ENCODE measurements around the gene TENM4.

Gene TENM4

GRCh38 chr11:78800096-78800690 is 640.6 kb downstream of the TENM4 start:
- Histone ChIP-seq H3K4me1 (ENCODE audit: control insufficient read depth in 1 of 2, insufficient read depth in 2 of 2, low read length in 2 of 2) (peaks cover 24 to 37% of the 10 kb centered on the region in 2 donors), H3K36me3 (ENCODE audit: control insufficient read depth in 1 of 2, insufficient read depth in 2 of 2, low read length in 2 of 2) (no peaks in the 10 kb centered on the region), H3K27ac (ENCODE audit: low read length) (no peak overlapping the region), H3K27me3 (ENCODE audit: low read depth, low read length) (no peaks in the 10 kb centered on the region), H3K9me3 (ENCODE audit: control insufficient read depth in 1 of 2, low read length in 2 of 2) (no peaks in the 10 kb centered on the region), H3K4me3 (ENCODE audit: low read depth in 1 of 2, low read length in 2 of 2) (no peak overlapping the region)

GRCh38 chr11:78798663-78799062 is 642.2 kb downstream of the TENM4 start:
- H3K36me3 ChIP-seq (ENCODE audit: control insufficient read depth in 1 of 2, insufficient read depth in 2 of 2, low read length in 2 of 2), result no peaks in the 10 kb centered on the region
- H3K4me1 ChIP-seq (ENCODE audit: control insufficient read depth in 1 of 2, insufficient read depth in 2 of 2, low read length in 2 of 2), result peaks cover 24 to 37% of the 10 kb centered on the region in 2 donors
- H3K27me3 ChIP-seq (ENCODE audit: low read depth, low read length), result no peaks in the 10 kb centered on the region
- no peaks in the 10 kb centered on the region for H3K9me3 ChIP-seq (ENCODE audit: control insufficient read depth in 1 of 2, low read length in 2 of 2)
- no peak overlapping the region for H3K4me3 ChIP-seq (ENCODE audit: low read depth in 1 of 2, low read length in 2 of 2)
- no peak overlapping the region for H3K27ac ChIP-seq (ENCODE audit: low read length)

GRCh38 chr11:78797559-78797958 is 643.3 kb downstream of the TENM4 start:
- Histone ChIP-seq H3K36me3 (ENCODE audit: control insufficient read depth in 1 of 2, insufficient read depth in 2 of 2, low read length in 2 of 2) (no peaks in the 10 kb centered on the region), H3K27ac (ENCODE audit: low read length) (no peak overlapping the region), H3K4me1 (ENCODE audit: control insufficient read depth in 1 of 2, insufficient read depth in 2 of 2, low read length in 2 of 2) (peaks cover 24 to 36% of the 10 kb centered on the region in 2 donors), H3K27me3 (ENCODE audit: low read depth, low read length) (no peaks in the 10 kb centered on the region), H3K4me3 (ENCODE audit: low read depth in 1 of 2, low read length in 2 of 2) (no peak overlapping the region), H3K9me3 (ENCODE audit: control insufficient read depth in 1 of 2, low read length in 2 of 2) (no peaks in the 10 kb centered on the region)

GRCh38 chr11:78796956-78797355 is 643.9 kb downstream of the TENM4 start:
- Histone ChIP-seq H3K4me1 (ENCODE audit: control insufficient read depth in 1 of 2, insufficient read depth in 2 of 2, low read length in 2 of 2) (peaks cover 18 to 30% of the 10 kb centered on the region in 2 donors), H3K27me3 (ENCODE audit: low read depth, low read length) (no peaks in the 10 kb centered on the region), H3K4me3 (ENCODE audit: low read depth in 1 of 2, low read length in 2 of 2) (no peak overlapping the region), H3K36me3 (ENCODE audit: control insufficient read depth in 1 of 2, insufficient read depth in 2 of 2, low read length in 2 of 2) (no peaks in the 10 kb centered on the region), H3K9me3 (ENCODE audit: control insufficient read depth in 1 of 2, low read length in 2 of 2) (no peaks in the 10 kb centered on the region), H3K27ac (ENCODE audit: low read length) (no peak overlapping the region)

GRCh38 chr11:78795621-78796261 is 645.1 kb downstream of the TENM4 start:
- Histone ChIP-seq H3K4me1 (ENCODE audit: control insufficient read depth in 1 of 2, insufficient read depth in 2 of 2, low read length in 2 of 2) (peaks cover 7 to 20% of the 10 kb centered on the region in 2 donors), H3K36me3 (ENCODE audit: control insufficient read depth in 1 of 2, insufficient read depth in 2 of 2, low read length in 2 of 2) (no peaks in the 10 kb centered on the region), H3K27ac (ENCODE audit: low read length) (no peak overlapping the region), H3K9me3 (ENCODE audit: control insufficient read depth in 1 of 2, low read length in 2 of 2) (no peaks in the 10 kb centered on the region), H3K27me3 (ENCODE audit: low read depth, low read length) (no peaks in the 10 kb centered on the region), H3K4me3 (ENCODE audit: low read depth in 1 of 2, low read length in 2 of 2) (no peak overlapping the region)

GRCh38 chr11:78791964-78792363 is 648.9 kb downstream of the TENM4 start:
- Histone ChIP-seq H3K27me3 (ENCODE audit: low read depth, low read length) (no peaks in the 10 kb centered on the region), H3K36me3 (ENCODE audit: control insufficient read depth in 1 of 2, insufficient read depth in 2 of 2, low read length in 2 of 2) (no peaks in the 10 kb centered on the region), H3K4me1 (ENCODE audit: control insufficient read depth in 1 of 2, insufficient read depth in 2 of 2, low read length in 2 of 2) (no peaks in the 10 kb centered on the region), H3K9me3 (ENCODE audit: control insufficient read depth in 1 of 2, low read length in 2 of 2) (no peaks in the 10 kb centered on the region), H3K4me3 (ENCODE audit: low read depth in 1 of 2, low read length in 2 of 2) (no peak overlapping the region), H3K27ac (ENCODE audit: low read length) (no peak overlapping the region)

GRCh38 chr11:78791254-78791653 is 649.6 kb downstream of the TENM4 start:
- H3K27ac ChIP-seq (ENCODE audit: low read length), result no peak overlapping the region
- H3K9me3 ChIP-seq (ENCODE audit: control insufficient read depth in 1 of 2, low read length in 2 of 2), result no peaks in the 10 kb centered on the region
- no peaks in the 10 kb centered on the region for H3K4me1 ChIP-seq (ENCODE audit: control insufficient read depth in 1 of 2, insufficient read depth in 2 of 2, low read length in 2 of 2)
- H3K27me3 ChIP-seq (ENCODE audit: low read depth, low read length), result no peaks in the 10 kb centered on the region
- H3K4me3 ChIP-seq (ENCODE audit: low read depth in 1 of 2, low read length in 2 of 2), result no peak overlapping the region
- H3K36me3 ChIP-seq (ENCODE audit: control insufficient read depth in 1 of 2, insufficient read depth in 2 of 2, low read length in 2 of 2), result no peaks in the 10 kb centered on the region

- no peak overlapping the region for H3K4me3 ChIP-seq (ENCODE audit: low read depth in 1 of 2, low read length in 2 of 2)
- no peaks in the 10 kb centered on the region for H3K27me3 ChIP-seq (ENCODE audit: low read depth, low read length)
- no peaks in the 10 kb centered on the region for H3K4me1 ChIP-seq (ENCODE audit: control insufficient read depth in 1 of 2, insufficient read depth in 2 of 2, low read length in 2 of 2)
- H3K27ac ChIP-seq (ENCODE audit: low read length), result no peak overlapping the region
- H3K9me3 ChIP-seq (ENCODE audit: control insufficient read depth in 1 of 2, low read length in 2 of 2), result no peaks in the 10 kb centered on the region
- no peaks in the 10 kb centered on the region for H3K36me3 ChIP-seq (ENCODE audit: control insufficient read depth in 1 of 2, insufficient read depth in 2 of 2, low read length in 2 of 2)
Observed at GRCh38 chr11:78790784-78791183, 650.0 kb downstream of the TENM4 start.

GRCh38 chr11:78789375-78789774 is 651.5 kb downstream of the TENM4 start:
- Histone ChIP-seq H3K4me1 (ENCODE audit: control insufficient read depth in 1 of 2, insufficient read depth in 2 of 2, low read length in 2 of 2) (no peaks in the 10 kb centered on the region), H3K27me3 (ENCODE audit: low read depth, low read length) (no peaks in the 10 kb centered on the region), H3K36me3 (ENCODE audit: control insufficient read depth in 1 of 2, insufficient read depth in 2 of 2, low read length in 2 of 2) (no peaks in the 10 kb centered on the region), H3K4me3 (ENCODE audit: low read depth in 1 of 2, low read length in 2 of 2) (no peak overlapping the region), H3K9me3 (ENCODE audit: control insufficient read depth in 1 of 2, low read length in 2 of 2) (no peaks in the 10 kb centered on the region), H3K27ac (ENCODE audit: low read length) (no peak overlapping the region)

GRCh38 chr11:78788533-78788932 is 652.3 kb downstream of the TENM4 start:
- no peak overlapping the region for H3K4me3 ChIP-seq (ENCODE audit: low read depth in 1 of 2, low read length in 2 of 2)
- H3K27ac ChIP-seq (ENCODE audit: low read length), result no peak overlapping the region
- H3K9me3 ChIP-seq (ENCODE audit: control insufficient read depth in 1 of 2, low read length in 2 of 2), result no peaks in the 10 kb centered on the region
- H3K4me1 ChIP-seq (ENCODE audit: control insufficient read depth in 1 of 2, insufficient read depth in 2 of 2, low read length in 2 of 2), result no peaks in the 10 kb centered on the region
- H3K36me3 ChIP-seq (ENCODE audit: control insufficient read depth in 1 of 2, insufficient read depth in 2 of 2, low read length in 2 of 2), result no peaks in the 10 kb centered on the region
- no peaks in the 10 kb centered on the region for H3K27me3 ChIP-seq (ENCODE audit: low read depth, low read length)

GRCh38 chr11:78787696-78788095 is 653.1 kb downstream of the TENM4 start:
- H3K27me3 ChIP-seq (ENCODE audit: low read depth, low read length), result no peaks in the 10 kb centered on the region
- no peak overlapping the region for H3K4me3 ChIP-seq (ENCODE audit: low read depth in 1 of 2, low read length in 2 of 2)
- no peaks in the 10 kb centered on the region for H3K4me1 ChIP-seq (ENCODE audit: control insufficient read depth in 1 of 2, insufficient read depth in 2 of 2, low read length in 2 of 2)
- H3K9me3 ChIP-seq (ENCODE audit: control insufficient read depth in 1 of 2, low read length in 2 of 2), result no peaks in the 10 kb centered on the region
- no peaks in the 10 kb centered on the region for H3K36me3 ChIP-seq (ENCODE audit: control insufficient read depth in 1 of 2, insufficient read depth in 2 of 2, low read length in 2 of 2)
- no peak overlapping the region for H3K27ac ChIP-seq (ENCODE audit: low read length)

GRCh38 chr11:78786746-78787145 is 654.1 kb downstream of the TENM4 start:
- Histone ChIP-seq H3K36me3 (ENCODE audit: control insufficient read depth in 1 of 2, insufficient read depth in 2 of 2, low read length in 2 of 2) (no peaks in the 10 kb centered on the region), H3K4me3 (ENCODE audit: low read depth in 1 of 2, low read length in 2 of 2) (no peak overlapping the region), H3K4me1 (ENCODE audit: control insufficient read depth in 1 of 2, insufficient read depth in 2 of 2, low read length in 2 of 2) (no peaks in the 10 kb centered on the region), H3K27me3 (ENCODE audit: low read depth, low read length) (no peaks in the 10 kb centered on the region), H3K27ac (ENCODE audit: low read length) (no peak overlapping the region), H3K9me3 (ENCODE audit: control insufficient read depth in 1 of 2, low read length in 2 of 2) (no peaks in the 10 kb centered on the region)

Data from muscle layer of duodenum (tissue), 2 donors.